HG02798 (cell line): ENCODE measurements around the gene AQR.

Experiments used
- ATAC-seq: cut with Tn5 transposase; IDR thresholded peaks from one replicate; pipeline ENCODE4 v1.9.1; 2021; ENCODE audit warnings: mild to moderate bottlenecking; ENCODE audit not compliant: unreplicated experiment, poor library complexity

The AQR gene

GRCh38 chr15:34886134-34886533 lies 83.4 kb downstream of the AQR start:
- ATAC-seq = no peak

GRCh38 chr15:34883633-34884032 lies 85.9 kb downstream of the AQR start:
- no peak for ATAC-seq

DNA sequence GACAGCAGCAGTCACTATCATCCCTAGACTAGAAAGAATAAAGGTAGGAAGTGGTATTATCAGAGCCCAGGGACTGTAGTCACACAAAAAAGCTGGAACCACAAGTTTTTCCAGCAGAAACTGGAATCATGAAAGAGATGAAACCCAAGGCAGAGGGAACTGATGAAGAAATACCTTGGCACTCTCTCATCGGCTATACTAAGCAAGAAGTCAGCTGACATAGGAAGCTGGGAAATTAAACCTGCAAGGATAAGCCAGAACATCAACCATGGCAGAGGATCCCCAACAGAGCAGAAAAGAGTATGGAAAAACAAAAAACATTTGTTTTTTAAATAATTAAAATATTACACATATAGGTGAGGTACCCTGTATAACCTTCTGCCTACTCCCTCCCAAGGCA lies 86.5 kb downstream of the AQR start:
- ATAC-seq = no peak

GRCh38 chr15:34879107-34879506 lies 90.4 kb downstream of the AQR start:
- ATAC-seq = no peak

GRCh38 chr15:34876640-34877039 lies 92.9 kb downstream of the AQR start:
- no peak for ATAC-seq

DNA sequence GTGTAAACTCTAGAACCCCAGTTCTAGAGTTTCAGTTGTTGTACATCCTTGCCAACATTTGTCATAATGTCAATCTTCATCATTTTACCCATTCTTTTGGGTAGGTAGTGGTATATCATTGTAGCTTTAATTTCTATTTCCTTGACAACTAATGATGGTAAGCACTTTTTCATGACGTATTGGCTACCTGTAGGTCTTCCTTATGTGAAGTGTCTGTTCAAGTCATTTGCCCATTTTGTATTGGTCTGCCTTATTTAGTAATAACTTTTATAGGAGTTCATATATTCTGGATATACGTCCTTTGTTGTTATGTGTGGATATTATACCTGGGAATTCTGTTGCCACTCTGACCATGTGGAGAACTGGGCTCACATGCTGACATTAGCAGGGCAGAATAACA lies 100.4 kb downstream of the AQR start:
- ATAC-seq = no peak

DNA sequence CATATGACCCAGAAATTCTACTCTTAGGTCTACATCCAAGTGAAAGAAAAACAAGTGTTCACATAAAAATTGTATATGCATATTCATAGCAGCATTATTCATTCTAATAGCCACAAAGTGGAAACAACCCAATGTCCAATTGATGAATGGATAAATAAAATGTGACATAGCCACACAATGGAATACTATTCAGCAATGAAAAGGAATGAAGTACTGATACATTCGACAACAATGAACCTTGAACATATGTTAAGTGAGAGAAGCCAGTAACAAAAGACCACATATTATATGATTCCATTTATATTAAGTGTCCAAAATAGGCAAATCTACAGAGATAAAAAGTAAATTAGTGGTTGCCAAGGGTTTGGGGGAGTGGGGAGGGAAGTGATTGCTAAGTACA lies 104.0 kb downstream of the AQR start:
- no peak for ATAC-seq

DNA sequence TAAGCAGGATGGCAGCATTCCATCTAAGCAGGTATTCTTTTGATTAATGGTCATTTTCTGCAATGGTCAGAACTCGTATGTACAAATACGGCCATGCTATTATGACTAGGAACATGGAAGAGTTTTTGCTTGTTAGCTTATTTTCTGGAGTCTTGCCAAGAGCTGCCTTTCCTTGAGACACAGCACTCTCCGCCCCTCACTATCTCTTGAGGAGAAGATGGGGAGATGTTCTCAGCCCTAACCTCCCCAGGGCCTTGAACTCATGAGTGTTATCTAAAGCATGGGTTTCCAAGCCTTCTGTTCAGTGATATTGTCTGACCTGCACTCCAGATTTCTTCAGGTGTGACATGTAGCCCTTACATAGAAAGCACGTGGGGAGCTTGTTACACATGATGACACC lies 108.3 kb downstream of the AQR start:
- no peak for ATAC-seq

DNA sequence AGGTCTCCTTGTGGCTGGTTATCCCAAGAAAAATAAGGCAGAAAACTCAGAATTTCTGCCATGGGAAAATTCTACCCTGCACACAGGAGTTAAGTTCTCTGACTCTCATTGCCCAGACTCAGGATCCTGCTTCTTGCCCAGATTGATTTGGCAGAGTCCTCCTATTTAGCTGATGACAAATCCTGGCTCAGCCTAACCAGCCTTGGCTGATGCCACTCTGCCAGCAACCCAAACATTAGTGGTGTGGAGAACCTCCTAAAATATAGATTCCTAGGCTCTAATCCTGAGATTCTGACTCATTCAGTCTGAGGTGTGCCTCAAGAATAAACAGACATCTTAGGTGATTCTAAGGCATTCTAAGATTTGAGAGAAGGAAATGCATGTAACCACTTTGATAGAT lies 113.6 kb downstream of the AQR start:
- no peak for ATAC-seq

- no peak for ATAC-seq
These were observed 114.1 kb downstream of the AQR start for GRCh38 chr15:34855413-34855812.

- no peak for ATAC-seq
These were observed 115.3 kb downstream of the AQR start for GRCh38 chr15:34854232-34854631.

- no peak for ATAC-seq
These were observed 116.4 kb downstream of the AQR start for GRCh38 chr15:34853001-34853758.

GRCh38 chr15:34851751-34852150 lies 117.8 kb downstream of the AQR start:
- no peak for ATAC-seq

DNA sequence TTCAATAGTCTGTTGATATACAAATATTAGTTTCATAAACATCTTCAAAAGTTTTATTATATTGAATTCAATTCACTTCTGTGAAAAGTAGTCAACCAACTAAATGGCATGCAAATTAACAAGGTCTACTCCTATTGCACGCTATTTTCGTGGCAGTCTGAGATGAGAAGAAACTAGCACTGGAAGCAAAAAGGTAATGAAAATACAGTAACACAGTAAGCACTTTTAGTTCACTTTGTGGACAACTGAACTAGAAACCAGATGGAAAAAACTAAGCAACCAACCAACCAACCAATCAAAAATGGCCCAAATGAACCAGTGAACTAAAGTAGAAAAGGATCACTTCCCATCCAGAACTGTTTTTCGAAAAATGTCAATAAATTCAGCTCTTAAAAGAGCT lies 118.5 kb downstream of the AQR start:
- no peak for ATAC-seq

DNA sequence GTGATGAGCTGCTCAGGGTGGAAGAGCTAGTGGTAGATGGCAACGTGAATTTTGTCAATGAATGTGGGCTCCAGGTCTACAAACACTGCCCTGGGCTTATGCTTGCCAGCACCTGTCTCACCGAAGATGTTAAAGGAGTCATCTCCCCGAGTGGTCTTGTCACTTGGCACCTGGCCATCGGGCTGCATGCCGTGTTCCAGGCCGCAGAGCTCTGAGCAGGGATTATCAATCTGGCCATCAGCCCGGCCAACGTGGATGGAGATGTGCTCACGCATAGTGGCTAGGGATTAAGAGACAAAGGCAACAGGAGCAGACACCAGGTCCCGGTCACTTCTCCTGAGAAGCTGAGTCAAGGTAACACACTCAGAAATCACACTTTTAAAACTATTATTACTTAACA lies 119.4 kb downstream of the AQR start:
- no peak for ATAC-seq

- ATAC-seq = no peak
These were observed 120.1 kb downstream of the AQR start for GRCh38 chr15:34849364-34849959.

DNA sequence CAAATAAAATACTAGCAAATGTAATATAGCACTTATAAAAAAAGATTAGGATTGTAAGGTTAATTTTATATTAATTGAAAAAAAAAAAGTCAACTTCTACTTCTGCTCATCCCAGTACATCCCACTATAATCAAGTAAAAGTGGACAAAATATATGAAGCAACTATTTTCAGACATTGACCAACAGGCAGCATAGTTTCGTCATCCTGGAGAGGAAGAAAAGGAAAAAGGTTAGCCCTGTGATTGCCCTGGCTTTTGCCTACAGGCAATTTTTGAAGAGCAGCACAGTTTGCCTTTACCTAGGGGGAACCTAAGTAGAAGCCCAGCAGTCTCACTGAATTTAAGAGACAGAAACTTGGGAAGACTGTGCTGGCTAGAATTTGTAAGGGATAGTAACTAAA lies 121.9 kb downstream of the AQR start:
- no peak for ATAC-seq

- ATAC-seq = no peak
These were observed 128.2 kb downstream of the AQR start for GRCh38 chr15:34841262-34841725.

DNA sequence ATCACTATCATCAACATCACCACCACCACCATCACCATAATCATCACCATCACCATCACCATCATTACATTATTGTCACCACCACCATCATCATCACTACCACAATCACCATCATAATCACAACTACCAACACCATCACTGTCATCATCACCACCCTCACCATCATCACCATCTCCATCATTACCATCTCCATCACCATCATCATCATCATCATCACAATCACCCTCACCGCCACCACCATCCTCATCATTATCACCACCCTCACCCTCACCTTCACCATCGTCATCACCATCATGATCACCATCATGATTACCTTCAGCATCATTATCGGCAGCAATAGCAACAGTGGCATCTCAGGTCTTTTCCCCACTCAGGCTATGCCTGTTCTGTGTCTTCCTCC lies 131.3 kb downstream of the AQR start:
- ATAC-seq = no peak

- ATAC-seq = no peak
These were observed 132.1 kb downstream of the AQR start for GRCh38 chr15:34837246-34838016.

DNA sequence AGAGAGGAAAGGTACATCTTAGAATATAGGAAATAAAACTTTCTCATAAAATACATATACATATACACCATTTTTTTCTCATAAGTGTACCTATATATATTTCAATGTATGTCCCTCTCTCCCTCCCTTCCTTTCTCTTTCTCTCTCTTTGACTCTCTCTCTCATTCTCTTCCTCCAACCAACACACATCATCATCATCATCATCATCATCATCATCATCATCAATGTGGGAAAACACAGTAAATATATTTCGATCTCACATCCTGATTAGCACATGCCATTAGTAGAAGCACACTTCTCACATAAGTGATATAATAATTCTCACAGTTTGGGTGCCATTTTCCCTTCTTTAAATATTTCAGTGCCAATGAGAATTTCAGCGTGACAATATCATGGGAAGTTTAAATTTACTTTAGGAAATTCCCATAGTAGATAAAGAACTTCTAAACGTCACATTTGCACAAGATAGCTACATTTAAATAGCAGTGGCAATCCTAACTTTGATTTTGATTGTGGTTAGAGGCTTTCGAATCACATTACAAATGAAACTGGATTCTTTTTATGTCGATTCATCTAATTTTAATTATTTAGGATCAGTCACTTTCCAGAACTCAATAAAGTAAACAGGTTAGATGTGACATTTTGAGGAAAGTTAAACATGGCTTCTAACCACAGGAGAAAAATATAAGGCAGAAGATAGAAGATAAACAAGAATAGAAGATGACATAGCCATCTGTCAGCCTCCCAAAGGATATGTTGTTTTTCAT lies 141.2 kb downstream of the AQR start:
- ATAC-seq = no peak
